ENCODE results near the gene GIGYF1. TPM values are rescaled to one million over a fixed set of nuclear protein-coding genes. Genes with fewer than 3 reads are reported as not detected.

Gene GIGYF1
- total RNA-seq, 1 donor from 2014 or later = 12.0 TPM

- Histone ChIP-seq H3K9ac (ENCODE audit: low read depth in 1 of 3, low read length in 3 of 3) (no peak overlapping the region), H3K27ac (ENCODE audit: low read depth, low read length) (no peak overlapping the region), H3K4me1 (ENCODE audit: control insufficient read depth in 3 of 3, insufficient read depth in 3 of 3, low read length in 3 of 3) (peaks cover 5 to 9% (median 8%) of the 10 kb centered on the region in 3 donors), H3K9me3 (ENCODE audit: control insufficient read depth in 3 of 3, low read length in 3 of 3) (no peaks in the 10 kb centered on the region), H3K36me3 (ENCODE audit: control insufficient read depth in 3 of 3, insufficient read depth in 3 of 3, low read length in 3 of 3) (peaks cover 45 to 55% (median 53%) of the 10 kb centered on the region in 3 donors), H3K4me3 (ENCODE audit: low read length in 3 of 3) (no peak overlapping the region), H3K27me3 (ENCODE audit: control insufficient read depth in 3 of 3, insufficient read depth in 3 of 3, low read length in 3 of 3) (no peaks in the 10 kb centered on the region)
These were observed 14.7 kb downstream of the GIGYF1 start for GRCh38 chr7:100679129-100679926.

- Histone ChIP-seq H3K4me1 (ENCODE audit: control insufficient read depth in 3 of 3, insufficient read depth in 3 of 3, low read length in 3 of 3) (peaks cover 5 to 9% (median 8%) of the 10 kb centered on the region in 3 donors), H3K9me3 (ENCODE audit: control insufficient read depth in 3 of 3, low read length in 3 of 3) (no peaks in the 10 kb centered on the region), H3K27me3 (ENCODE audit: control insufficient read depth in 3 of 3, insufficient read depth in 3 of 3, low read length in 3 of 3) (no peaks in the 10 kb centered on the region), H3K9ac (ENCODE audit: low read depth in 1 of 3, low read length in 3 of 3) (no peak overlapping the region), H3K4me3 (ENCODE audit: low read length in 3 of 3) (no peak overlapping the region), H3K36me3 (ENCODE audit: control insufficient read depth in 3 of 3, insufficient read depth in 3 of 3, low read length in 3 of 3) (peaks cover 39 to 47% (median 44%) of the 10 kb centered on the region in 3 donors), H3K27ac (ENCODE audit: low read depth, low read length) (no peak overlapping the region)
These were observed 15.6 kb downstream of the GIGYF1 start for GRCh38 chr7:100678291-100678984.

- Histone ChIP-seq H3K27ac (ENCODE audit: low read depth, low read length) (no peak overlapping the region), H3K4me3 (ENCODE audit: low read length in 3 of 3) (no peak overlapping the region), H3K9me3 (ENCODE audit: control insufficient read depth in 3 of 3, low read length in 3 of 3) (no peaks in the 10 kb centered on the region), H3K9ac (ENCODE audit: low read depth in 1 of 3, low read length in 3 of 3) (no peak overlapping the region), H3K36me3 (ENCODE audit: control insufficient read depth in 3 of 3, insufficient read depth in 3 of 3, low read length in 3 of 3) (peaks cover 34 to 39% (median 36%) of the 10 kb centered on the region in 3 donors), H3K4me1 (ENCODE audit: control insufficient read depth in 3 of 3, insufficient read depth in 3 of 3, low read length in 3 of 3) (peaks cover 5 to 9% (median 8%) of the 10 kb centered on the region in 3 donors), H3K27me3 (ENCODE audit: control insufficient read depth in 3 of 3, insufficient read depth in 3 of 3, low read length in 3 of 3) (no peaks in the 10 kb centered on the region)
These were observed 16.5 kb downstream of the GIGYF1 start for GRCh38 chr7:100677308-100678267.

- peak overlapping the region; percentile 98 for H3K27ac ChIP-seq (ENCODE audit: low read depth, low read length)
- peaks cover 5 to 9% (median 8%) of the 10 kb centered on the region in 3 donors for H3K4me1 ChIP-seq (ENCODE audit: control insufficient read depth in 3 of 3, insufficient read depth in 3 of 3, low read length in 3 of 3)
- H3K36me3 ChIP-seq (ENCODE audit: control insufficient read depth in 3 of 3, insufficient read depth in 3 of 3, low read length in 3 of 3) = peaks cover 25 to 32% (median 30%) of the 10 kb centered on the region in 3 donors
- H3K4me3 ChIP-seq (ENCODE audit: low read length in 3 of 3) = peak overlapping the region in 2 of 3 donors; percentile 13 to 24
- H3K9me3 ChIP-seq (ENCODE audit: control insufficient read depth in 3 of 3, low read length in 3 of 3) = no peaks in the 10 kb centered on the region
- H3K27me3 ChIP-seq (ENCODE audit: control insufficient read depth in 3 of 3, insufficient read depth in 3 of 3, low read length in 3 of 3) = no peaks in the 10 kb centered on the region
- H3K9ac ChIP-seq (ENCODE audit: low read depth in 1 of 3, low read length in 3 of 3) = peak overlapping the region in 2 of 3 donors; percentile 45 to 63
These were observed 17.3 kb downstream of the GIGYF1 start for GRCh38 chr7:100676501-100677306.

GRCh38 chr7:100675581-100676350, 18.3 kb downstream of the GIGYF1 start:
- peak overlapping the region in 2 of 3 donors; percentile 54 to 62 for H3K9ac ChIP-seq (ENCODE audit: low read depth in 1 of 3, low read length in 3 of 3)
- H3K4me1 ChIP-seq (ENCODE audit: control insufficient read depth in 3 of 3, insufficient read depth in 3 of 3, low read length in 3 of 3) = peaks cover 5 to 9% (median 8%) of the 10 kb centered on the region in 3 donors
- peak overlapping the region; percentile 98 for H3K27ac ChIP-seq (ENCODE audit: low read depth, low read length)
- no peaks in the 10 kb centered on the region for H3K9me3 ChIP-seq (ENCODE audit: control insufficient read depth in 3 of 3, low read length in 3 of 3)
- no peaks in the 10 kb centered on the region for H3K27me3 ChIP-seq (ENCODE audit: control insufficient read depth in 3 of 3, insufficient read depth in 3 of 3, low read length in 3 of 3)
- peak overlapping the region; percentile 54 to 90 (median 68) for H3K4me3 ChIP-seq (ENCODE audit: low read length in 3 of 3)
- H3K36me3 ChIP-seq (ENCODE audit: control insufficient read depth in 3 of 3, insufficient read depth in 3 of 3, low read length in 3 of 3) = peaks cover 22 to 27% (median 24%) of the 10 kb centered on the region in 3 donors

- Histone ChIP-seq H3K36me3 (ENCODE audit: control insufficient read depth in 3 of 3, insufficient read depth in 3 of 3, low read length in 3 of 3) (peaks cover 22 to 27% (median 24%) of the 10 kb centered on the region in 3 donors), H3K27ac (ENCODE audit: low read depth, low read length) (peak overlapping the region; percentile 98), H3K27me3 (ENCODE audit: control insufficient read depth in 3 of 3, insufficient read depth in 3 of 3, low read length in 3 of 3) (no peaks in the 10 kb centered on the region), H3K4me3 (ENCODE audit: low read length in 3 of 3) (peak overlapping the region; percentile 83 to 90 (median 85)), H3K9me3 (ENCODE audit: control insufficient read depth in 3 of 3, low read length in 3 of 3) (no peaks in the 10 kb centered on the region), H3K4me1 (ENCODE audit: control insufficient read depth in 3 of 3, insufficient read depth in 3 of 3, low read length in 3 of 3) (peaks cover 5 to 9% (median 6%) of the 10 kb centered on the region in 3 donors), H3K9ac (ENCODE audit: low read depth in 1 of 3, low read length in 3 of 3) (peak overlapping the region; percentile 82 to 95 (median 93))
These were observed 19.0 kb downstream of the GIGYF1 start for GRCh38 chr7:100675105-100675451.

- no peaks in the 10 kb centered on the region for H3K27me3 ChIP-seq (ENCODE audit: control insufficient read depth in 3 of 3, insufficient read depth in 3 of 3, low read length in 3 of 3)
- H3K4me3 ChIP-seq (ENCODE audit: low read length in 3 of 3) = peak overlapping the region; percentile 83 to 90 (median 85)
- peak overlapping the region; percentile 82 to 95 (median 93) for H3K9ac ChIP-seq (ENCODE audit: low read depth in 1 of 3, low read length in 3 of 3)
- H3K9me3 ChIP-seq (ENCODE audit: control insufficient read depth in 3 of 3, low read length in 3 of 3) = no peaks in the 10 kb centered on the region
- H3K27ac ChIP-seq (ENCODE audit: low read depth, low read length) = peak overlapping the region; percentile 98
- peaks cover 22 to 26% (median 24%) of the 10 kb centered on the region in 3 donors for H3K36me3 ChIP-seq (ENCODE audit: control insufficient read depth in 3 of 3, insufficient read depth in 3 of 3, low read length in 3 of 3)
- H3K4me1 ChIP-seq (ENCODE audit: control insufficient read depth in 3 of 3, insufficient read depth in 3 of 3, low read length in 3 of 3) = peaks cover 4 to 9% (median 5%) of the 10 kb centered on the region in 3 donors
These were observed 19.5 kb downstream of the GIGYF1 start for GRCh38 chr7:100674411-100675104.

- Histone ChIP-seq H3K27ac (ENCODE audit: low read depth, low read length) (peak overlapping the region; percentile 98), H3K36me3 (ENCODE audit: control insufficient read depth in 3 of 3, insufficient read depth in 3 of 3, low read length in 3 of 3) (peaks cover 22 to 24% (median 22%) of the 10 kb centered on the region in 3 donors), H3K9ac (ENCODE audit: low read depth in 1 of 3, low read length in 3 of 3) (peak overlapping the region; percentile 87 to 95 (median 93)), H3K9me3 (ENCODE audit: control insufficient read depth in 3 of 3, low read length in 3 of 3) (no peaks in the 10 kb centered on the region), H3K4me1 (ENCODE audit: control insufficient read depth in 3 of 3, insufficient read depth in 3 of 3, low read length in 3 of 3) (peaks cover 4 to 9% (median 5%) of the 10 kb centered on the region in 3 donors), H3K4me3 (ENCODE audit: low read length in 3 of 3) (peak overlapping the region; percentile 83 to 90 (median 85)), H3K27me3 (ENCODE audit: control insufficient read depth in 3 of 3, insufficient read depth in 3 of 3, low read length in 3 of 3) (no peaks in the 10 kb centered on the region)
These were observed 20.1 kb downstream of the GIGYF1 start for GRCh38 chr7:100673942-100674410.
